ENCODE results near the gene ZSWIM9. TPM values are rescaled to one million over a fixed set of nuclear protein-coding genes. Genes with fewer than 3 reads are reported as not detected.
A peak's percentile ranks its signal among the peaks of the same experiment; 100 is the strongest.

Gene ZSWIM9
- total and polyA plus RNA-seq, 11 donors = 2.2 to 7.7 (median 6.2) TPM

GRCh38 chr19:48244281-48244680 lies 73.8 kb downstream of the ZSWIM9 start:
- Histone ChIP-seq H3K4me3 (peak overlapping the region in 2 of 12 donors; percentile 3 to 7), H3K27ac (peak overlapping the region in 7 of 12 donors; percentile 8 to 74 (median 25)), H3K36me3 (peaks cover 0 to 82% (median 51%) of the 10 kb centered on the region in 9 donors), H3K9me3 (no peaks in the 10 kb centered on the region), H3K27me3 (no peaks in the 10 kb centered on the region), H3K4me1 (peaks cover 0 to 45% (median 11%) of the 10 kb centered on the region in 12 donors)
- ATAC-seq (no peak), DNase-seq (no peak)
- 51 to 64% (median 54%) methylated on average over 5 of the region's 5 CpGs for WGBS, 4 donors
- TF ChIP-seq POLR2A (IDR thresholded peaks at IDR 0.05) = no peak
- TF ChIP-seq CTCF (IDR thresholded peaks at IDR 0.05) = no peak
- intact Hi-C loops (cut with DNase I) = no loop called here

GRCh38 chr19:48246101-48246500 lies 75.6 kb downstream of the ZSWIM9 start:
- TF ChIP-seq POLR2A (IDR thresholded peaks at IDR 0.05) = no peak
- no peak for TF ChIP-seq CTCF (IDR thresholded peaks at IDR 0.05)
- 65 to 73% (median 70%) methylated on average over 5 of the region's 5 CpGs for WGBS, 4 donors
- no peak overlapping the region for H3K4me3 ChIP-seq
- H3K9me3 ChIP-seq = no peaks in the 10 kb centered on the region
- no peak for DNase-seq
- intact Hi-C loops (cut with DNase I) = loop anchor here in 2 of 10 donors (5.0 kb wide), 2 partner anchors 34 to 44 kb away; no protein-coding TSS in a partner anchor
- peaks cover 0 to 58% (median 17%) of the 10 kb centered on the region in 12 donors for H3K4me1 ChIP-seq
- H3K27me3 ChIP-seq = no peaks in the 10 kb centered on the region
- H3K27ac ChIP-seq = no peak overlapping the region
- peaks cover 0 to 67% (median 36%) of the 10 kb centered on the region in 9 donors for H3K36me3 ChIP-seq
- no peak for ATAC-seq

GRCh38 chr19:48247212-48247611 lies 76.7 kb downstream of the ZSWIM9 start:
- H3K36me3 ChIP-seq = peaks cover 0 to 56% (median 28%) of the 10 kb centered on the region in 9 donors
- 85 to 94% (median 91%) methylated on average over 3 of the region's 3 CpGs for WGBS, 4 donors
- H3K4me1 ChIP-seq = peaks cover 0 to 68% (median 19%) of the 10 kb centered on the region in 12 donors
- intact Hi-C loops (cut with DNase I) = loop anchor here in 2 of 10 donors (5.0 kb wide), 2 partner anchors 35 to 45 kb away; no protein-coding TSS in a partner anchor
- no peak overlapping the region for H3K4me3 ChIP-seq
- H3K9me3 ChIP-seq = no peaks in the 10 kb centered on the region
- H3K27ac ChIP-seq = peak overlapping the region in 1 of 12 donors; percentile 23
- no peaks in the 10 kb centered on the region for H3K27me3 ChIP-seq
- DNase-seq (no peak), ATAC-seq (no peak)
- no peak for TF ChIP-seq CTCF (IDR thresholded peaks at IDR 0.05)
- TF ChIP-seq POLR2A (IDR thresholded peaks at IDR 0.05) = no peak

Other genes with a start within 250 kb of the ZSWIM9 start
- not detected for gene BSPH1, start 178.5 kb upstream of the ZSWIM9 start, total RNA-seq
- gene BSPH1, start 178.5 kb upstream of the ZSWIM9 start, polyA plus RNA-seq = not detected
- gene ELSPBP1, start 176.0 kb upstream of the ZSWIM9 start, total RNA-seq = not detected
- not detected for gene ELSPBP1, start 176.0 kb upstream of the ZSWIM9 start, polyA plus RNA-seq
- gene CABP5, start 126.6 kb upstream of the ZSWIM9 start, total RNA-seq = not detected
- gene CABP5, start 126.6 kb upstream of the ZSWIM9 start, polyA plus RNA-seq = not detected
- gene PLA2G4C, start 59.9 kb upstream of the ZSWIM9 start, total RNA-seq = 10 to 100 TPM; 16.6 to 71.5 (median 41.6) TPM
- gene PLA2G4C, start 59.9 kb upstream of the ZSWIM9 start, polyA plus RNA-seq = 10 to 100 TPM; 11.0 to 39.0 TPM
- 10 to 100 TPM in 1 of 9 donors, 1 to 10 TPM in 8; 2.1 to 16.5 (median 3.9) TPM for gene LIG1, start 336 bp upstream of the ZSWIM9 start, total RNA-seq
- gene LIG1, start 336 bp upstream of the ZSWIM9 start, polyA plus RNA-seq = 1 to 10 TPM; 4.3 to 4.4 TPM
- 10 to 100 TPM; 18.3 to 49.0 (median 28.8) TPM for gene CARD8, start 85.2 kb downstream of the ZSWIM9 start, total RNA-seq
- gene CARD8, start 85.2 kb downstream of the ZSWIM9 start, polyA plus RNA-seq = 10 to 100 TPM; 22.6 to 23.1 TPM
- gene ZNF114, start 99.4 kb downstream of the ZSWIM9 start, total RNA-seq = 1 to 10 TPM in 1 of 9 donors, under 1 TPM in 6, not detected in 2; 0.16 to 1.5 (median 0.32) TPM
- gene ZNF114, start 99.4 kb downstream of the ZSWIM9 start, polyA plus RNA-seq = 1 to 10 TPM in 1 of 2 donors, under 1 TPM in 1; 0.19 to 1.0 TPM
- gene EMP3, start 154.9 kb downstream of the ZSWIM9 start, total RNA-seq = 100 to 1,000 TPM in 1 of 9 donors, 10 to 100 TPM in 8; 17.7 to 105 (median 57.8) TPM
- gene EMP3, start 154.9 kb downstream of the ZSWIM9 start, polyA plus RNA-seq = 10 to 100 TPM; 60.5 to 91.9 TPM
- gene TMEM143, start 193.3 kb downstream of the ZSWIM9 start, total RNA-seq = 10 to 100 TPM; 28.3 to 96.1 (median 66.2) TPM
- 10 to 100 TPM; 12.9 to 41.0 TPM for gene TMEM143, start 193.3 kb downstream of the ZSWIM9 start, polyA plus RNA-seq
- gene SYNGR4, start 193.7 kb downstream of the ZSWIM9 start, total RNA-seq = not detected
- gene SYNGR4, start 193.7 kb downstream of the ZSWIM9 start, polyA plus RNA-seq = not detected
- 100 to 1,000 TPM in 1 of 9 donors, 10 to 100 TPM in 8; 64.5 to 109 (median 79.1) TPM for gene KDELR1, start 220.9 kb downstream of the ZSWIM9 start, total RNA-seq
- 100 to 1,000 TPM in 1 of 2 donors, 10 to 100 TPM in 1; 60.0 to 113 TPM for gene KDELR1, start 220.9 kb downstream of the ZSWIM9 start, polyA plus RNA-seq
- 1 to 10 TPM in 1 of 9 donors, under 1 TPM in 8; 0.14 to 1.6 (median 0.19) TPM for gene GRIN2D, start 223.0 kb downstream of the ZSWIM9 start, total RNA-seq
- under 1 TPM; 0.15 to 0.25 TPM for gene GRIN2D, start 223.0 kb downstream of the ZSWIM9 start, polyA plus RNA-seq

Data from heart left ventricle (tissue), 16 donors.